ENCODE measurements around the gene MACIR. TPM values are rescaled to one million over a fixed set of nuclear protein-coding genes. Genes with fewer than 3 reads are reported as not detected.
A peak's percentile ranks its signal among the peaks of the same experiment; 100 is the strongest.

The MACIR gene
- total RNA-seq, 4 donors from 2014 or later: 5.7 to 8.2 (median 6.4) TPM

DNA sequence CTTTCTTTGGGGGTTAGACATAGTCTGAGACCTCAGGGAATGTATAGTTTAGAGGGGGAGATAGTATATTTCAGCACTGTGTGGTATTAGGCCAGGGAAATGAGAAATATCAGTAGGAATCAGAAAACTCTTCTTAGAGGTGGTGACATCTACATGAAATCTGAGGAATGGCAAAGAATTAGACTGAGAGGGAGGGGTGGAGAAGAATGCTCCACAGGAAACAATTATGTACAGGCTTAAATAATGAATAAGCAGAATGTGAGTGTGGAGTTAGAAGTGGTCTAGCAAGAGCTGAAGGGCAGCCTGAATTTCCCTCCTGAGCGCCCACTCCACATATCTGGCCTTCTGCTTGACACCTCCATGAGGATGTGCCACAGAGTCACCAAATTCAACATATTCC, 3.6 kb upstream of the MACIR start:
- DNase-seq (ENCODE audit: low spot score in 2 of 2): no peak
- no peak for TF ChIP-seq POLR2A (IDR thresholded peaks at IDR 0.05)
- TF ChIP-seq, protein P1, sequence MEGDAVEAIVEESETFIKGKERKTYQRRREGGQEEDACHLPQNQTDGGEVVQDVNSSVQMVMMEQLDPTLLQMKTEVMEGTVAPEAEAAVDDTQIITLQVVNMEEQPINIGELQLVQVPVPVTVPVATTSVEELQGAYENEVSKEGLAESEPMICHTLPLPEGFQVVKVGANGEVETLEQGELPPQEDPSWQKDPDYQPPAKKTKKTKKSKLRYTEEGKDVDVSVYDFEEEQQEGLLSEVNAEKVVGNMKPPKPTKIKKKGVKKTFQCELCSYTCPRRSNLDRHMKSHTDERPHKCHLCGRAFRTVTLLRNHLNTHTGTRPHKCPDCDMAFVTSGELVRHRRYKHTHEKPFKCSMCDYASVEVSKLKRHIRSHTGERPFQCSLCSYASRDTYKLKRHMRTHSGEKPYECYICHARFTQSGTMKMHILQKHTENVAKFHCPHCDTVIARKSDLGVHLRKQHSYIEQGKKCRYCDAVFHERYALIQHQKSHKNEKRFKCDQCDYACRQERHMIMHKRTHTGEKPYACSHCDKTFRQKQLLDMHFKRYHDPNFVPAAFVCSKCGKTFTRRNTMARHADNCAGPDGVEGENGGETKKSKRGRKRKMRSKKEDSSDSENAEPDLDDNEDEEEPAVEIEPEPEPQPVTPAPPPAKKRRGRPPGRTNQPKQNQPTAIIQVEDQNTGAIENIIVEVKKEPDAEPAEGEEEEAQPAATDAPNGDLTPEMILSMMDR (IDR thresholded peaks at IDR 0.05): no peak
- intact Hi-C loops (cut with DNase I; ENCODE audit: low total_unique reads): loop anchor here (5.0 kb wide), 1 partner anchor 232 kb away; no protein-coding TSS in a partner anchor
- WGBS, 2 donors: 0 to 42% methylated on average over 1 of the region's 1 CpG
- no peak overlapping the region for H3K4me3 ChIP-seq (ENCODE audit: low read depth, poor library complexity, severe bottlenecking)

DNA sequence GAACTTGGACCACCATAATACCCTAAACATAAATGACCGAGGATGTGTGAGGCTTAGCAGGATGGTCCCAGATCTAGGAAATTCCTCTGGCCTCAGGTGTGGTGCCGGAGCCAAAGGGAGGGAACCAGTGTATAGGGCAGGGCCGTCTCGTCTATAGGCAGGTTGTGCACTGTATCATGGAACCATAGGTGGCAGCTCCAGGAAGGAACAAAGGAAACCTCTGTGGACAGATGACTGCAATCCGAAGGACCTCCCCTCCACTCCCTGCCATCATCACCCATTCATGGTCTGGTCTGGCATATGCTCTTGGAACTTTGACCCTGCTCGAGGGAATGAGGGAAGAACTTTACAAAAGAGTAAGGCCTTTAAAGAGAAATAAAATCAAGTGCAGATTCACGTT, 2.9 kb upstream of the MACIR start:
- whole genome bisulfite sequencing, 2 donors: 91 to 95% methylated on average over 7 of the region's 7 CpGs
- no peak for DNase-seq (ENCODE audit: low spot score in 2 of 2)
- intact Hi-C loops (cut with DNase I; ENCODE audit: low total_unique reads): no loop called here
- TF ChIP-seq, protein P1 (IDR thresholded peaks at IDR 0.05): no peak
- H3K4me3 ChIP-seq (ENCODE audit: low read depth, poor library complexity, severe bottlenecking): no peak overlapping the region

DNA sequence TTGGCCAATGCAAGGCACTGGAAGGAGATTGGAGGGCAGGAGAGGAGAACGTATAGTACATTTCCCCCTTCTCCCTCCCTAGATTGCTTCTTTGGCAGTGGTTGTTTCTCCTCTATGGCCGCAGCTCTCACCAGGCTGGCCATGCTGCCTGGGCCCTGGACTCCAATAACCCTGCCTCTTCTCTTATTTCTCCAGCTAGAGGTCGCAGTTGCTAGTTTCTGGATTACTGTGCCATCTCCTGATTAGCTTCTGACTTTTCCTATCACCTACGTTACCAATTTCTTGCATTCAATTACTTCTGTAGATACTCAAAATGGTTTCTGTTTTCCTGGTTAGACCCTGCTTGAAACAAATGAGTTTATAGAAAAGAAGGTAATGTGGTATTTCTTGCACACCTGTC, 2.4 kb upstream of the MACIR start:
- no peak for DNase-seq (ENCODE audit: low spot score in 2 of 2)
- TF ChIP-seq POLR2A (IDR thresholded peaks at IDR 0.05): no peak
- TF ChIP-seq, protein P1 (IDR thresholded peaks at IDR 0.05): no peak
- WGBS, 2 donors: 82 to 87% methylated on average over 4 of the region's 4 CpGs
- H3K4me3 ChIP-seq (ENCODE audit: low read depth, poor library complexity, severe bottlenecking): no peak overlapping the region
- intact Hi-C loops (cut with DNase I; ENCODE audit: low total_unique reads): no loop called here

DNA sequence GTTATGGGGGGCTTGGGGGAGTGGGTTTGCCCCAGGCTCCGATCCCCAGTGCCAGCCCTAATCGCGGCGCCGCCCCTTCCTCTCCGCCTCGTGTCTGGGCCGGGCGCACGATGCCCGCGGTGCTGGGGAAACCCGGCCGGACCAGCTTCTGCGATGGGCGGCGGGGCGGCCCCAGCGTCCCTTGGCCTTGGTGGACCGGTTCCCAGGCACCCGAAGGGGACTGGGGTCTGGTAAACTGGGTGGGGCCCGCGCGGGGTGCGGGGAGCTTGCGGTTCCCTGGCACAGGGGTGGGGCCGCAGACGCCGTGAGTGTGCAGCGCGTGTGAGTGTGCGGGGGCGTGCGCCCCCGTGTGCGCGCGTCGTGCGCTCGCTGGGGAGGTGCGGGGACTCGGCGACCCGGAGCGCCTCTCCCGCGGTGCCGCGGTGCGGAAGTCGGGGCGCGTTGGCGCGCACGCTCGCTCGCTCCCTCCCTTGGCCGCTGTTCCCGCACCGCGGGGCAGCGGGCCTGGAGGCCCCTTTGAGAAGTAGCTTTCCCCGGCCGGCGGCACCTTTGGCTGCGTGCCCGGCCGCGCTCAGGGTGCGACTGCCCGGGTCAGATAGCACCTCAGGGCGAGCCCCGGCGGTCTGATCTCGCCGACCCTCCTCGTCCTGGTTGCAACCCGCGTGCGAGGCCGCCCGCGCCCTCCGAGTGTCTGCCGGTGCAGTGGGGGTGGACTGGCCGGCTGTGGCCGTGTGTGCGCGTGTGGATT, 568 bp downstream of the MACIR start:
- DNase-seq (ENCODE audit: low spot score in 2 of 2): peak; percentile 25 to 91
- intact Hi-C loops (cut with DNase I; ENCODE audit: low total_unique reads): no loop called here
- TF ChIP-seq, protein P1 (IDR thresholded peaks at IDR 0.05): no peak
- TF ChIP-seq POLR2A (IDR thresholded peaks at IDR 0.05): no peak
- 0 to 1% methylated on average over 10 to 27 of the region's 91 CpGs for WGBS, 2 donors
- peak overlapping the region; percentile 78 for H3K4me3 ChIP-seq (ENCODE audit: low read depth, poor library complexity, severe bottlenecking)

DNA sequence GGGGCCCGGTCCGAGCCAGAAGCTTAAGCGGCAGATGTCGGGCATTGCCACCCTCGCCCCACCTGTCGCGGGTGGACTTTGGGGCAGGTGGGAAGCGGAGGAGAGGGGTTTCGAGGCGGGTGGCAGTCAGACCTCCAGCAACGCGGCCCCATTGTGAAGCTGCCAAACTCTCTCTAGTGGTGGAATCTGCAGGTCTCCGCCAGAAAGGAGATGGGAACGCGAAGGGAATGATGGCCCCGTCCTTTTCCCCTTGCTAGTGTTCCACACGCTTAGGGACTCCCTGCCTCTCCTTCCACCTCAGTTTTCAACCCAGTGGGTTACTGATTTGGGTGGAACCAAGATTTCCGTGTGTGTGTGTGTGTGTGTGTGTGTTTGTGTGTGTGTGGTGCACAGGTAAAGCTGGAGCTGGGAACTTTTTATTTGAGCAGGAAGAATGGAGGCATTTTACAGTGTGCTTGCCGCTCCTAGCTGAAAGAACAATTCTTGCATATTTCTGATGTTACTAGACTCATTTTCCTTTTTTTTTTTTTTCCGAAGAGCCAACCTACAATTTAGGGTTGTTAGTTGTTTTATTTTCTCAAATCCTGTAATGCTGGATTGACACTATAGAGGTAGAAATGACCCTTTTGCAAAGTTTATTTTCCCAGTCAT, 1.3 kb downstream of the MACIR start:
- intact Hi-C loops (cut with DNase I; ENCODE audit: low total_unique reads): no loop called here
- peak in 1 of 2 donors; percentile 19 for DNase-seq (ENCODE audit: low spot score in 2 of 2)
- TF ChIP-seq, protein P1 (IDR thresholded peaks at IDR 0.05): no peak
- TF ChIP-seq POLR2A (IDR thresholded peaks at IDR 0.05): no peak
- 1 to 10% methylated on average over 8 to 16 of the region's 20 CpGs for WGBS, 2 donors
- peak overlapping the region; percentile 78 for H3K4me3 ChIP-seq (ENCODE audit: low read depth, poor library complexity, severe bottlenecking)
